Measurements from ENCODE around the gene VWA8. TPM values are rescaled to one million over a fixed set of nuclear protein-coding genes. Genes with fewer than 3 reads are reported as not detected.

The VWA8 gene
- total and polyA plus RNA-seq, 2 of the 13 experiments (the other 11 are each of a cell fraction or from before 2014, with no cell fraction given): 9.1 to 17.3 TPM

DNA sequence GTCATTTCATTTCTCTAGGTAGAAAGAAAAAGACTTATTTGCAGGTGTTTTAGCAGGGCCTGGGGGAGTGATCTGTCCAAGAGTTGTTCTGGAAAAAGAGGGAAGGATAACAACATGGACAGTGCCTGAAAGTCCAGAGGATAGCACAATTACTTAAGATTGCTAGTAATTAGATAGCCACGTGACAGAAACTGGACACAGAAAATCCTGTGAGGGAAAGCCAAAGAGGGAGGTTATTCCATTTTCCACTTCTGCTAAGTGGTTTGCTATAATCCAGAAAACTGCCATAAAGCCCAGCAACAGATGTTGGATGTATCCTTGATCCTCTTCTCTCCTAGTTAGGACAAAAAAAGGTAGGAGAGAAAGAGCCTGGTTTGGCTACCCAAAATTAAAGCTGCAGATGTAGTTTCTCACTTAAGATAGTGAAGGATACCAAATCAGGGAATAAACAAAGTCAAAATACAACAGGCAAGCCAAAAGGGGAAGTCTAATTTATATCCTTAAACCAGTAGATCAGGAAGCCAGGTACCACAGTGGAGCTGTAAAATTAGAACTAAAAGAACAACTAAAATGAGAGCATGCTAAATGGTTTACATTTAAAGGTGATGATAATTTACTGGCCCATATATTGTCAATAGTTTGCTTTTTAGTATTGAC is 140.2 kb downstream of the VWA8 start:
- in situ Hi-C loops (cut with HindIII; ENCODE audit: extremely low pct_ligation_motif_present, low pct_unique_long_range_greater_than_20kb): no loop called here
- H2AFZ ChIP-seq (ENCODE audit: low read length): no peak overlapping the region
- no peak overlapping the region for H3K27ac ChIP-seq (ENCODE audit: extremely low read length, insufficient read depth, low read length)
- H3K27me3 ChIP-seq (ENCODE audit: control insufficient read depth in 1 of 2, insufficient read depth in 2 of 2, low read length in 2 of 2): no peaks in the 10 kb centered on the region
- H3K4me3 ChIP-seq (replicated peaks in 1 of 3; ENCODE audit: insufficient read depth in 1 of 3, low read depth in 2 of 3, low read length in 3 of 3): no peak overlapping the region
- DNase-seq (ENCODE audit: low spot score) (no peak), FAIRE-seq (no peak), ATAC-seq (no peak)
- ChIA-PET CTCF (ENCODE audit: low intra/inter-chr PET ratio, low total read pairs) (no interaction called here), POLR2A (no interaction called here)
- BruUV-seq (replicated peaks): no TSS peak
- intact Hi-C loops (cut with micrococcal nuclease; ENCODE audit: unreplicated experiment): no loop called here
- H3K9ac ChIP-seq (ENCODE audit: insufficient read depth, low read depth, low read length): no peak overlapping the region
- H3K36me3 ChIP-seq (replicated peaks in 1 of 2; ENCODE audit: control insufficient read depth in 1 of 2, insufficient read depth in 2 of 2, low read length in 2 of 2): peaks cover 2 to 30% of the 10 kb centered on the region in 2 experiments; a peak in 3 of 5 replicates
- no peak overlapping the region for H3K4me2 ChIP-seq (ENCODE audit: low read depth, low read length)
- H3K79me2 ChIP-seq (ENCODE audit: insufficient read depth, low read length): no peaks in the 10 kb centered on the region
- TF ChIP-seq ZNF230 (CRISPR knock-in tag; IDR thresholded peaks at IDR 0.05) (no peak), MEF2D (CRISPR knock-in tag; IDR thresholded peaks at IDR 0.05) (no peak), CC2D1A (CRISPR knock-in tag; IDR thresholded peaks at IDR 0.05) (no peak), ARNTL (CRISPR knock-in tag; IDR thresholded peaks at IDR 0.05) (no peak), RXRA (CRISPR knock-in tag; IDR thresholded peaks at IDR 0.05) (no peak), ZNF468 (CRISPR knock-in tag; IDR thresholded peaks at IDR 0.05) (no peak)
- TF ChIP-seq, protein P1, sequence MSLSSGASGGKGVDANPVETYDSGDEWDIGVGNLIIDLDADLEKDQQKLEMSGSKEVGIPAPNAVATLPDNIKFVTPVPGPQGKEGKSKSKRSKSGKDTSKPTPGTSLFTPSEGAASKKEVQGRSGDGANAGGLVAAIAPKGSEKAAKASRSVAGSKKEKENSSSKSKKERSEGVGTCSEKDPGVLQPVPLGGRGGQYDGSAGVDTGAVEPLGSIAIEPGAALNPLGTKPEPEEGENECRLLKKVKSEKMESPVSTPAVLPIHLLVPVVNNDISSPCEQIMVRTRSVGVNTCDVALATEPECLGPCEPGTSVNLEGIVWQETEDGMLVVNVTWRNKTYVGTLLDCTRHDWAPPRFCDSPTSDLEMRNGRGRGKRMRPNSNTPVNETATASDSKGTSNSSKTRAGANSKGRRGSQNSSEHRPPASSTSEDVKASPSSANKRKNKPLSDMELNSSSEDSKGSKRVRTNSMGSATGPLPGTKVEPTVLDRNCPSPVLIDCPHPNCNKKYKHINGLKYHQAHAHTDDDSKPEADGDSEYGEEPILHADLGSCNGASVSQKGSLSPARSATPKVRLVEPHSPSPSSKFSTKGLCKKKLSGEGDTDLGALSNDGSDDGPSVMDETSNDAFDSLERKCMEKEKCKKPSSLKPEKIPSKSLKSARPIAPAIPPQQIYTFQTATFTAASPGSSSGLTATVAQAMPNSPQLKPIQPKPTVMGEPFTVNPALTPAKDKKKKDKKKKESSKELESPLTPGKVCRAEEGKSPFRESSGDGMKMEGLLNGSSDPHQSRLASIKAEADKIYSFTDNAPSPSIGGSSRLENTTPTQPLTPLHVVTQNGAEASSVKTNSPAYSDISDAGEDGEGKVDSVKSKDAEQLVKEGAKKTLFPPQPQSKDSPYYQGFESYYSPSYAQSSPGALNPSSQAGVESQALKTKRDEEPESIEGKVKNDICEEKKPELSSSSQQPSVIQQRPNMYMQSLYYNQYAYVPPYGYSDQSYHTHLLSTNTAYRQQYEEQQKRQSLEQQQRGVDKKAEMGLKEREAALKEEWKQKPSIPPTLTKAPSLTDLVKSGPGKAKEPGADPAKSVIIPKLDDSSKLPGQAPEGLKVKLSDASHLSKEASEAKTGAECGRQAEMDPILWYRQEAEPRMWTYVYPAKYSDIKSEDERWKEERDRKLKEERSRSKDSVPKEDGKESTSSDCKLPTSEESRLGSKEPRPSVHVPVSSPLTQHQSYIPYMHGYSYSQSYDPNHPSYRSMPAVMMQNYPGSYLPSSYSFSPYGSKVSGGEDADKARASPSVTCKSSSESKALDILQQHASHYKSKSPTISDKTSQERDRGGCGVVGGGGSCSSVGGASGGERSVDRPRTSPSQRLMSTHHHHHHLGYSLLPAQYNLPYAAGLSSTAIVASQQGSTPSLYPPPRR (CRISPR knock-in tag; IDR thresholded peaks at IDR 0.05; ENCODE audit: borderline replicate concordance): no peak
- TF ChIP-seq, protein P2, sequence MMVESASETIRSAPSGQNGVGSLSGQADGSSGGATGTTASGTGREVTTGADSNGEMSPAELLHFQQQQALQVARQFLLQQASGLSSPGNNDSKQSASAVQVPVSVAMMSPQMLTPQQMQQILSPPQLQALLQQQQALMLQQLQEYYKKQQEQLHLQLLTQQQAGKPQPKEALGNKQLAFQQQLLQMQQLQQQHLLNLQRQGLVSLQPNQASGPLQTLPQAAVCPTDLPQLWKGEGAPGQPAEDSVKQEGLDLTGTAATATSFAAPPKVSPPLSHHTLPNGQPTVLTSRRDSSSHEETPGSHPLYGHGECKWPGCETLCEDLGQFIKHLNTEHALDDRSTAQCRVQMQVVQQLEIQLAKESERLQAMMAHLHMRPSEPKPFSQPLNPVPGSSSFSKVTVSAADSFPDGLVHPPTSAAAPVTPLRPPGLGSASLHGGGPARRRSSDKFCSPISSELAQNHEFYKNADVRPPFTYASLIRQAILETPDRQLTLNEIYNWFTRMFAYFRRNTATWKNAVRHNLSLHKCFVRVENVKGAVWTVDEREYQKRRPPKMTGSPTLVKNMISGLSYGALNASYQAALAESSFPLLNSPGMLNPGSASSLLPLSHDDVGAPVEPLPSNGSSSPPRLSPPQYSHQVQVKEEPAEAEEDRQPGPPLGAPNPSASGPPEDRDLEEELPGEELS (CRISPR knock-in tag; IDR thresholded peaks at IDR 0.05): no peak
- TF ChIP-seq, protein P3, sequence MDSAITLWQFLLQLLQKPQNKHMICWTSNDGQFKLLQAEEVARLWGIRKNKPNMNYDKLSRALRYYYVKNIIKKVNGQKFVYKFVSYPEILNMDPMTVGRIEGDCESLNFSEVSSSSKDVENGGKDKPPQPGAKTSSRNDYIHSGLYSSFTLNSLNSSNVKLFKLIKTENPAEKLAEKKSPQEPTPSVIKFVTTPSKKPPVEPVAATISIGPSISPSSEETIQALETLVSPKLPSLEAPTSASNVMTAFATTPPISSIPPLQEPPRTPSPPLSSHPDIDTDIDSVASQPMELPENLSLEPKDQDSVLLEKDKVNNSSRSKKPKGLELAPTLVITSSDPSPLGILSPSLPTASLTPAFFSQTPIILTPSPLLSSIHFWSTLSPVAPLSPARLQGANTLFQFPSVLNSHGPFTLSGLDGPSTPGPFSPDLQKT (CRISPR knock-in tag; IDR thresholded peaks at IDR 0.05; ENCODE audit: borderline replicate concordance): no peak
- 90% methylated on average over 1 of the region's 1 CpG for WGBS (ENCODE audit: low lambda C conversion rate)
- H3K9me3 ChIP-seq (ENCODE audit: low read length): no peaks in the 10 kb centered on the region
- no peaks in the 10 kb centered on the region; the same call in 1 of the 2 replicates for H4K20me1 ChIP-seq (ENCODE audit: insufficient read depth, low read length)
- H3K4me1 ChIP-seq (ENCODE audit: insufficient read depth, low read length): no peaks in the 10 kb centered on the region
